Activated CD4-positive, alpha-beta T cell treated with anti-CD3 and anti-CD28 coated beads, Interleukin-2, amount 50 U/mL, for 48 hours (primary cell): ENCODE results near the gene FGFR1OP2.
"Not testable (repeated sequence)": the region's sequence is repeated elsewhere in the genome, so short reads cannot be mapped to it uniquely, and the experiment has no call there.

Experiments used
- DNase-seq, 2 experiments: peaks; one replicate each; pipeline ENCODE4 v3.0.0-alpha.2; 2020

FGFR1OP2 gene

GRCh38 chr12:26948309-26948708 is 10.0 kb downstream of the FGFR1OP2 start:
- no peak for DNase-seq

GRCh38 chr12:26953447-26953846 is 15.2 kb downstream of the FGFR1OP2 start:
- DNase-seq: no peak

GRCh38 chr12:26954027-26954426 is 15.8 kb downstream of the FGFR1OP2 start:
- no peak for DNase-seq

- not testable (repeated sequence) for DNase-seq
Measured at GRCh38 chr12:26961391-26961790, 23.1 kb downstream of the FGFR1OP2 start.

- DNase-seq: no peak
Measured at GRCh38 chr12:26961803-26962202, 23.5 kb downstream of the FGFR1OP2 start.

GRCh38 chr12:26963413-26963812 is 25.1 kb downstream of the FGFR1OP2 start:
- DNase-seq: no peak

GRCh38 chr12:26966842-26967241 is 28.6 kb downstream of the FGFR1OP2 start:
- DNase-seq: no peak

GRCh38 chr12:26970136-26970535 is 31.9 kb downstream of the FGFR1OP2 start:
- DNase-seq: no peak

- DNase-seq: peak; percentile 52 to 68
Measured at GRCh38 chr12:26971963-26972362, 33.7 kb downstream of the FGFR1OP2 start.

- DNase-seq: no peak
Measured at GRCh38 chr12:26976687-26977086, 38.4 kb downstream of the FGFR1OP2 start.

GRCh38 chr12:26978801-26979200 is 40.5 kb downstream of the FGFR1OP2 start:
- DNase-seq: no peak

- DNase-seq: no peak
Measured at GRCh38 chr12:26979733-26980132, 41.5 kb downstream of the FGFR1OP2 start.

- DNase-seq: no peak
Measured at GRCh38 chr12:26982866-26983265, 44.6 kb downstream of the FGFR1OP2 start.

- DNase-seq: no peak
Measured at GRCh38 chr12:26987634-26988424, 49.6 kb downstream of the FGFR1OP2 start.

- no peak for DNase-seq
Measured at GRCh38 chr12:26988703-26989102, 50.4 kb downstream of the FGFR1OP2 start.

GRCh38 chr12:26989873-26990272 is 51.6 kb downstream of the FGFR1OP2 start:
- no peak for DNase-seq

- no peak for DNase-seq
Measured at GRCh38 chr12:26991826-26992225, 53.6 kb downstream of the FGFR1OP2 start.

- no peak for DNase-seq
Measured at GRCh38 chr12:26994109-26994508, 55.8 kb downstream of the FGFR1OP2 start.

GRCh38 chr12:26995706-26996105 is 57.4 kb downstream of the FGFR1OP2 start:
- no peak for DNase-seq

GRCh38 chr12:26997003-26997402 is 58.7 kb downstream of the FGFR1OP2 start:
- no peak for DNase-seq

- no peak for DNase-seq
Measured at GRCh38 chr12:27000961-27001360, 62.7 kb downstream of the FGFR1OP2 start.

- DNase-seq: no peak
Measured at GRCh38 chr12:27001663-27002062, 63.4 kb downstream of the FGFR1OP2 start.

- DNase-seq: no peak
Measured at GRCh38 chr12:27002141-27002540, 63.9 kb downstream of the FGFR1OP2 start.

GRCh38 chr12:27003421-27004381 is 65.4 kb downstream of the FGFR1OP2 start:
- no peak for DNase-seq
